K562 (cell line): ENCODE measurements around the gene SLC4A5. TPM values are rescaled to one million over a fixed set of nuclear protein-coding genes. Genes with fewer than 3 reads are reported as not detected.

Experiments
- EWSR1 ChIP-seq: fragments of 450-650 bp; IDR thresholded peaks from 2 replicates; pipeline ENCODE4 v1.6.1; 2018; ENCODE audit warnings: borderline replicate concordance, mild to moderate bottlenecking, low read depth, moderate library complexity; ENCODE audit not compliant: partially characterized antibody
- HDAC3 ChIP-seq: fragments of 450-650 bp; IDR thresholded peaks from 2 replicates; pipeline ENCODE4 v1.6.1; 2018; ENCODE audit warnings: borderline replicate concordance, mild to moderate bottlenecking, moderate library complexity; ENCODE audit not compliant: partially characterized antibody
- HNRNPH1 ChIP-seq: fragments of 200-400 bp; formaldehyde crosslinking; optimal IDR thresholded peaks from 2 replicates; pipeline ENCODE3; 2017; ENCODE audit warnings: low read depth, mild to moderate bottlenecking, low read length, moderate library complexity
- HNRNPK ChIP-seq: fragments of 200-400 bp; formaldehyde crosslinking; IDR thresholded peaks from one replicate; pipeline ENCODE4 v1.6.1; 2018; ENCODE audit warnings: mild to moderate bottlenecking, low read depth, low read length; ENCODE audit not compliant: poor library complexity, severe bottlenecking
- MAFG ChIP-seq: fragments of 450-650 bp; conservative IDR thresholded peaks from 2 replicates; pipeline ENCODE4 v1.6.1; 2016; ENCODE audit warnings: missing genetic modification characterization, missing compliant biosample characterization
- MIER1 ChIP-seq: fragments of 450-650 bp; IDR thresholded peaks from 2 replicates; pipeline ENCODE4 v1.6.1; 2016; ENCODE audit warnings: antibody characterized with exemption, mild to moderate bottlenecking, low read depth
- NKRF ChIP-seq: fragments of 450-650 bp; IDR thresholded peaks from 2 replicates; pipeline ENCODE4 v1.6.1; 2016; ENCODE audit warnings: borderline replicate concordance
- NR1H2 ChIP-seq: sonication (generic); formaldehyde crosslinking; IDR thresholded peaks from 2 replicates; pipeline ENCODE4 v1.4.0; 2020; ENCODE audit warnings: mild to moderate bottlenecking, missing genetic modification reagents
- TAF15 ChIP-seq: fragments of 200-400 bp; formaldehyde crosslinking; IDR thresholded peaks from 2 replicates; pipeline ENCODE4 v1.6.1; 2017; ENCODE audit warnings: mild to moderate bottlenecking, low read depth, low read length, moderate library complexity
- TCF7 ChIP-seq: sonication (generic); IDR thresholded peaks from 2 replicates; pipeline ENCODE4 v1.6.1; 2016; ENCODE audit warnings: antibody characterized with exemption, borderline replicate concordance
- ZFPM2 ChIP-seq: fragments of 250-450 bp; sonication (Bioruptor Pico); IDR thresholded peaks from 2 replicates; pipeline ENCODE4 v1.5.1; 2022; ENCODE audit warnings: mild to moderate bottlenecking
- ZNF609 ChIP-seq: sonication (generic); formaldehyde crosslinking; IDR thresholded peaks from 2 replicates; pipeline ENCODE4 v1.8.1; 2023; ENCODE audit warnings: missing genetic modification reagents, mild to moderate bottlenecking, borderline replicate concordance
- ZNF696 ChIP-seq: fragments of 250-450 bp; sonication (Bioruptor Pico); conservative IDR thresholded peaks from 2 replicates; pipeline ENCODE4 v1.4.0; 2020; ENCODE audit warnings: mild to moderate bottlenecking, moderate library complexity
- polyA plus RNA-seq, 8 experiments: library from polyadenylated mRNA; depleted of rRNA in 4 of 8; stranded (reverse) in 5 of 8; unstranded in 3 of 8; fragments of >200 nt; fragmentation: Nextera tagmentation in 2 of 8; fragmentation: Illumina TruSeq in 1 of 8; extraction: Ambion mirVana in 2 of 8; extraction: Trizol in 1 of 8; gene quantifications; 2 replicates each; pipeline versions ENCODE4 v1.2.1 to v1.2.3, GENCODE V29; 2011 to 2014; ENCODE audit warnings: inconsistent platforms in 1 of 8, missing spikeins in 1 of 8
- total RNA-seq, 7 experiments: library from RNA; depleted of rRNA in 6 of 7; stranded (reverse); fragments of >200 nt in 6 of 7; fragmentation: Illumina TruSeq in 2 of 7; extraction: Trizol in 2 of 7; gene quantifications; 2 replicates each; pipeline versions ENCODE4 v1.2.1 to v1.2.3, GENCODE V29; 2011 to 2021; ENCODE audit warnings: low replicate concordance in 1 of 7
- TF ChIP-seq, protein P1 (sequence below): fragments of 450-650 bp; IDR thresholded peaks from 2 replicates; pipeline ENCODE4 v1.6.1; 2017; ENCODE audit warnings: antibody characterized with exemption, mild to moderate bottlenecking

SLC4A5 gene
- total and polyA plus RNA-seq, 9 of the 15 experiments (the other 6 are each of a cell fraction or from before 2014, with no cell fraction given), result 0.03 to 0.77 (median 0.14) TPM; not detected in 1

DNA sequence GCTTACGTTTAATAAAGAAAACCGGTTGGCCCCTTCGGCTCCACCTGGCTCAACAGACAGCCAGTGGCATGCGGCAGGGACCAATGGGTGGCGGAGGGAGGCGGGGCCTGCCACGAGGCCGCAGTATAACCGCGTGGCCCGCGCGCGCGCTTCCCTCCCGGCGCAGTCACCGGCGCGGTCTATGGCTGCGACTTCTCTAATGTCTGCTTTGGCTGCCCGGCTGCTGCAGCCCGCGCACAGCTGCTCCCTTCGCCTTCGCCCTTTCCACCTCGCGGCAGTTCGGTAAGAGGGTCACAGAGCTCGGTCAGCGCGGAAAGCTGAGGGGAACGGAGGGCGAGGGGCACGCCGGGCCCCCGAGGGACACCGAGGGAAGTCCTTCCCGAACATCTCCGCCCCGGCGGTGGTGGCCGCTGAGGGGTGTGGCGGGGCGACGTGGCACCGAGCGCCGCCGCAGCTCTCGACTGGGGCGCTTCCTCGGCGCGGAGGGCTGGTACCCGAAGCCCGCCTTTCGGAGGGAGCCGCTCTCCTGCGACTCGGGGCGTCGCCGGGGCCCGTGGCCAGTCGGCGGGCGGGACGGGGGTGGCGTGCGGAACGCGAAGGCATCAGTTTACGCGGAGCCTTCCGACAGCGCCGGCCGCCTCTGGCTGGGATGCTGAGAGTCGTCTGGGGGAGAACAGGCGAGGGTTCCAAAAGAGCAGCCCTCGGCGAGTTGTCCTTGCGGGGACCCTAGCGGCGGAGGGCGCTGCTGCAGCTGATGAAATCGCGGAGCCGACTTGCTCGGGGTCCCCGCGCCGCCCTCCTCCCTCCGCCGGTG, 144.5 kb downstream of the SLC4A5 start, which contains the start of gene MTHFD2 (continued):
- TF ChIP-seq NKRF, result peak; percentile 88
- TF ChIP-seq NR1H2 (CRISPR knock-in tag), result peak; percentile 94
- TF ChIP-seq ZNF609 (CRISPR knock-in tag), result no peak
- TF ChIP-seq EWSR1, result no peak
- no peak for TF ChIP-seq HNRNPH1
- no peak for TF ChIP-seq ZFPM2 (CRISPR knock-in tag)
- TF ChIP-seq HDAC3, result no peak
- no peak for TF ChIP-seq TAF15
- no peak for TF ChIP-seq MIER1
- TF ChIP-seq TCF7, result no peak
- TF ChIP-seq, protein P1, sequence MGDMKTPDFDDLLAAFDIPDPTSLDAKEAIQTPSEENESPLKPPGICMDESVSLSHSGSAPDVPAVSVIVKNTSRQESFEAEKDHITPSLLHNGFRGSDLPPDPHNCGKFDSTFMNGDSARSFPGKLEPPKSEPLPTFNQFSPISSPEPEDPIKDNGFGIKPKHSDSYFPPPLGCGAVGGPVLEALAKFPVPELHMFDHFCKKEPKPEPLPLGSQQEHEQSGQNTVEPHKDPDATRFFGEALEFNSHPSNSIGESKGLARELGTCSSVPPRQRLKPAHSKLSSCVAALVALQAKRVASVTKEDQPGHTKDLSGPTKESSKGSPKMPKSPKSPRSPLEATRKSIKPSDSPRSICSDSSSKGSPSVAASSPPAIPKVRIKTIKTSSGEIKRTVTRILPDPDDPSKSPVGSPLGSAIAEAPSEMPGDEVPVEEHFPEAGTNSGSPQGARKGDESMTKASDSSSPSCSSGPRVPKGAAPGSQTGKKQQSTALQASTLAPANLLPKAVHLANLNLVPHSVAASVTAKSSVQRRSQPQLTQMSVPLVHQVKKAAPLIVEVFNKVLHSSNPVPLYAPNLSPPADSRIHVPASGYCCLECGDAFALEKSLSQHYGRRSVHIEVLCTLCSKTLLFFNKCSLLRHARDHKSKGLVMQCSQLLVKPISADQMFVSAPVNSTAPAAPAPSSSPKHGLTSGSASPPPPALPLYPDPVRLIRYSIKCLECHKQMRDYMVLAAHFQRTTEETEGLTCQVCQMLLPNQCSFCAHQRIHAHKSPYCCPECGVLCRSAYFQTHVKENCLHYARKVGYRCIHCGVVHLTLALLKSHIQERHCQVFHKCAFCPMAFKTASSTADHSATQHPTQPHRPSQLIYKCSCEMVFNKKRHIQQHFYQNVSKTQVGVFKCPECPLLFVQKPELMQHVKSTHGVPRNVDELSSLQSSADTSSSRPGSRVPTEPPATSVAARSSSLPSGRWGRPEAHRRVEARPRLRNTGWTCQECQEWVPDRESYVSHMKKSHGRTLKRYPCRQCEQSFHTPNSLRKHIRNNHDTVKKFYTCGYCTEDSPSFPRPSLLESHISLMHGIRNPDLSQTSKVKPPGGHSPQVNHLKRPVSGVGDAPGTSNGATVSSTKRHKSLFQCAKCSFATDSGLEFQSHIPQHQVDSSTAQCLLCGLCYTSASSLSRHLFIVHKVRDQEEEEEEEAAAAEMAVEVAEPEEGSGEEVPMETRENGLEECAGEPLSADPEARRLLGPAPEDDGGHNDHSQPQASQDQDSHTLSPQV, result peak; percentile 38; the same call in 1 of the 2 replicates
- TF ChIP-seq HNRNPK, result peak; percentile 82
- no peak for TF ChIP-seq ZNF696 (CRISPR knock-in tag)
- no peak for TF ChIP-seq MAFG (tag)
